Natural killer cell treated with Interleukin-12 subunit alpha and Interleukin-12 subunit beta and Interleukin-15 and Interleukin-18, amount 100 ng/mL, for 72 hours (primary cell): ENCODE data around the gene TBC1D2. TPM values are rescaled to one million over a fixed set of nuclear protein-coding genes. Genes with fewer than 3 reads are reported as not detected.

Source experiments
- ATAC-seq, 2 donors: fragments of 150-1000 bp; cut with Tn5 transposase in 1 of 2; sonication (Bioruptor Pico), chemical (Tn5 transposase) in 1 of 2; 2 replicates each; pipeline ENCODE4 v1.10.0; 2021
- DNase-seq: peaks from one replicate; pipeline ENCODE4 v3.0.0; 2022; ENCODE audit warnings: low spot score
- H3K27ac Mint-ChIP-seq, 2 donors: 1 replicate in 1 of 2; 2 replicates in 1 of 2; pipeline ENCODE4 v1.8.0; 2022; ENCODE audit warnings: mixed read lengths in 2 of 2, mild to moderate bottlenecking in 1 of 2, moderate library complexity in 1 of 2
- H3K27me3 Mint-ChIP-seq, 2 donors: 1 replicate in 1 of 2; 2 replicates in 1 of 2; pipeline ENCODE4 v1.8.0; 2022; ENCODE audit warnings: mixed read lengths in 2 of 2
- H3K36me3 Mint-ChIP-seq: one replicate; pipeline ENCODE4 v1.8.0; 2022; ENCODE audit warnings: mixed read lengths
- H3K4me1 Mint-ChIP-seq, 2 donors: 1 replicate in 1 of 2; 2 replicates in 1 of 2; pipeline ENCODE4 v1.8.0; 2022; ENCODE audit warnings: low read depth in 2 of 2, mixed read lengths in 2 of 2, mild to moderate bottlenecking in 1 of 2
- H3K4me3 Mint-ChIP-seq: one replicate; pipeline ENCODE4 v1.8.0; 2022; ENCODE audit warnings: mixed read lengths
- H3K9me3 Mint-ChIP-seq: 2 replicates; pipeline ENCODE4 v1.8.0; 2022; ENCODE audit warnings: mixed read lengths
- total RNA-seq, 2 donors: library from RNA; stranded (reverse); gene quantifications; one replicate each; pipeline ENCODE4 v1.2.3, GENCODE V29; 2022

TBC1D2 gene
- total RNA-seq, 2 donors from 2014 or later: 3.9 to 4.2 TPM

- no peaks in the 10 kb centered on the region for H3K27me3 Mint-ChIP-seq
- DNase-seq: no peak
- H3K4me1 Mint-ChIP-seq: peaks cover 0 to 3% of the 10 kb centered on the region in 2 donors
- ATAC-seq: peak; percentile 49 to 52
- peak overlapping the region; percentile 64 for H3K4me3 Mint-ChIP-seq
- H3K27ac Mint-ChIP-seq: no peak overlapping the region
- no peaks in the 10 kb centered on the region for H3K36me3 Mint-ChIP-seq
- no peaks in the 10 kb centered on the region for H3K9me3 Mint-ChIP-seq
Observed at GRCh38 chr9:98191671-98192502, 63.6 kb downstream of the TBC1D2 start.

- ATAC-seq (no peak), DNase-seq (peak; percentile 51)
- Mint-ChIP-seq H3K4me3 (peak overlapping the region; percentile 64), H3K27me3 (no peaks in the 10 kb centered on the region), H3K36me3 (no peaks in the 10 kb centered on the region), H3K9me3 (no peaks in the 10 kb centered on the region), H3K27ac (no peak overlapping the region), H3K4me1 (peaks cover 0 to 3% of the 10 kb centered on the region in 2 donors)
Observed at GRCh38 chr9:98191181-98191608, 64.3 kb downstream of the TBC1D2 start.

- Mint-ChIP-seq H3K36me3 (no peaks in the 10 kb centered on the region), H3K27ac (no peak overlapping the region), H3K4me3 (peak overlapping the region; percentile 64), H3K27me3 (no peaks in the 10 kb centered on the region), H3K4me1 (peaks cover 0 to 3% of the 10 kb centered on the region in 2 donors), H3K9me3 (no peaks in the 10 kb centered on the region)
- ATAC-seq (no peak), DNase-seq (peak; percentile 5)
Observed at GRCh38 chr9:98190757-98191105, 64.7 kb downstream of the TBC1D2 start.

GRCh38 chr9:98189412-98189811 is 66.0 kb downstream of the TBC1D2 start:
- H3K9me3 Mint-ChIP-seq: no peaks in the 10 kb centered on the region
- H3K27ac Mint-ChIP-seq: no peak overlapping the region
- peaks cover 0 to 3% of the 10 kb centered on the region in 2 donors for H3K4me1 Mint-ChIP-seq
- ATAC-seq (no peak), DNase-seq (peak; percentile 28)
- H3K27me3 Mint-ChIP-seq: no peaks in the 10 kb centered on the region
- no peak overlapping the region for H3K4me3 Mint-ChIP-seq
- H3K36me3 Mint-ChIP-seq: no peaks in the 10 kb centered on the region

- H3K4me3 Mint-ChIP-seq: no peak overlapping the region
Observed at GRCh38 chr9:98187926-98188325, 67.5 kb downstream of the TBC1D2 start.

GRCh38 chr9:98186236-98186635 is 69.2 kb downstream of the TBC1D2 start:
- Mint-ChIP-seq H3K27me3 (no peaks in the 10 kb centered on the region), H3K4me3 (no peak overlapping the region)

More at GRCh38 chr9:98187926-98188325, 67.5 kb downstream of the TBC1D2 start:
- H3K9me3 Mint-ChIP-seq: no peaks in the 10 kb centered on the region
- ATAC-seq: no peak
- no peak overlapping the region for H3K27ac Mint-ChIP-seq
- no peak for DNase-seq
- no peaks in the 10 kb centered on the region for H3K36me3 Mint-ChIP-seq
- no peaks in the 10 kb centered on the region for H3K27me3 Mint-ChIP-seq
- H3K4me1 Mint-ChIP-seq: no peaks in the 10 kb centered on the region

GRCh38 chr9:98185611-98186171 is 69.8 kb downstream of the TBC1D2 start:
- ATAC-seq (peak; percentile 43 to 50), DNase-seq (peak; percentile 28)
- no peaks in the 10 kb centered on the region for H3K9me3 Mint-ChIP-seq
- H3K27ac Mint-ChIP-seq: no peak overlapping the region
- no peaks in the 10 kb centered on the region for H3K36me3 Mint-ChIP-seq
- H3K4me1 Mint-ChIP-seq: no peaks in the 10 kb centered on the region
- H3K27me3 Mint-ChIP-seq: no peaks in the 10 kb centered on the region
- H3K4me3 Mint-ChIP-seq: no peak overlapping the region

More at GRCh38 chr9:98186236-98186635, 69.2 kb downstream of the TBC1D2 start:
- no peak overlapping the region for H3K27ac Mint-ChIP-seq
- H3K4me1 Mint-ChIP-seq: no peaks in the 10 kb centered on the region
- DNase-seq (no peak), ATAC-seq (no peak)
- H3K9me3 Mint-ChIP-seq: no peaks in the 10 kb centered on the region
- no peaks in the 10 kb centered on the region for H3K36me3 Mint-ChIP-seq

- H3K27me3 Mint-ChIP-seq: no peaks in the 10 kb centered on the region
- peak; percentile 38 for DNase-seq
- no peak overlapping the region for H3K4me3 Mint-ChIP-seq
- H3K9me3 Mint-ChIP-seq: no peaks in the 10 kb centered on the region
- H3K4me1 Mint-ChIP-seq: peaks cover 3 to 5% of the 10 kb centered on the region in 2 donors
- no peaks in the 10 kb centered on the region for H3K36me3 Mint-ChIP-seq
- ATAC-seq: no peak
- H3K27ac Mint-ChIP-seq: no peak overlapping the region
Observed at GRCh38 chr9:98185021-98185567, 70.4 kb downstream of the TBC1D2 start.

- peak; percentile 13 for DNase-seq
- H3K27me3 Mint-ChIP-seq: no peaks in the 10 kb centered on the region
Observed at GRCh38 chr9:98184326-98184725, 71.1 kb downstream of the TBC1D2 start.

GRCh38 chr9:98182889-98183599 is 72.4 kb downstream of the TBC1D2 start:
- Mint-ChIP-seq H3K4me1 (peaks cover 6 to 7% of the 10 kb centered on the region in 2 donors), H3K27me3 (no peaks in the 10 kb centered on the region), H3K4me3 (no peak overlapping the region), H3K36me3 (no peaks in the 10 kb centered on the region), H3K27ac (no peak overlapping the region), H3K9me3 (no peaks in the 10 kb centered on the region)
- DNase-seq (peak; percentile 8), ATAC-seq (no peak)

More at GRCh38 chr9:98184326-98184725, 71.1 kb downstream of the TBC1D2 start:
- no peak overlapping the region for H3K27ac Mint-ChIP-seq
- ATAC-seq: no peak
- no peaks in the 10 kb centered on the region for H3K36me3 Mint-ChIP-seq
- H3K9me3 Mint-ChIP-seq: no peaks in the 10 kb centered on the region
- H3K4me3 Mint-ChIP-seq: no peak overlapping the region
- H3K4me1 Mint-ChIP-seq: peaks cover 6 to 7% of the 10 kb centered on the region in 2 donors

GRCh38 chr9:98182069-98182820 is 73.2 kb downstream of the TBC1D2 start:
- peaks cover 6 to 7% of the 10 kb centered on the region in 2 donors for H3K4me1 Mint-ChIP-seq
- H3K27me3 Mint-ChIP-seq: no peaks in the 10 kb centered on the region
- no peak overlapping the region for H3K27ac Mint-ChIP-seq

GRCh38 chr9:98181746-98182068 is 73.7 kb downstream of the TBC1D2 start:
- no peak for ATAC-seq
- Mint-ChIP-seq H3K27me3 (no peaks in the 10 kb centered on the region), H3K36me3 (no peaks in the 10 kb centered on the region), H3K4me1 (peaks cover 6 to 7% of the 10 kb centered on the region in 2 donors), H3K27ac (no peak overlapping the region), H3K9me3 (no peaks in the 10 kb centered on the region), H3K4me3 (no peak overlapping the region)
- DNase-seq: no peak

More at GRCh38 chr9:98182069-98182820, 73.2 kb downstream of the TBC1D2 start:
- Mint-ChIP-seq H3K4me3 (no peak overlapping the region), H3K36me3 (no peaks in the 10 kb centered on the region), H3K9me3 (no peaks in the 10 kb centered on the region)
- no peak for ATAC-seq
- DNase-seq: peak; percentile 26

- H3K27me3 Mint-ChIP-seq: no peaks in the 10 kb centered on the region
- ATAC-seq (no peak), DNase-seq (no peak)
- H3K9me3 Mint-ChIP-seq: no peaks in the 10 kb centered on the region
- peaks cover 6 to 9% of the 10 kb centered on the region in 2 donors for H3K4me1 Mint-ChIP-seq
- H3K27ac Mint-ChIP-seq: no peak overlapping the region
- no peak overlapping the region for H3K4me3 Mint-ChIP-seq
- no peaks in the 10 kb centered on the region for H3K36me3 Mint-ChIP-seq
Observed at GRCh38 chr9:98180996-98181395, 74.5 kb downstream of the TBC1D2 start.
